Measurements from ENCODE around the gene CCDC33.

CCDC33 gene

DNA sequence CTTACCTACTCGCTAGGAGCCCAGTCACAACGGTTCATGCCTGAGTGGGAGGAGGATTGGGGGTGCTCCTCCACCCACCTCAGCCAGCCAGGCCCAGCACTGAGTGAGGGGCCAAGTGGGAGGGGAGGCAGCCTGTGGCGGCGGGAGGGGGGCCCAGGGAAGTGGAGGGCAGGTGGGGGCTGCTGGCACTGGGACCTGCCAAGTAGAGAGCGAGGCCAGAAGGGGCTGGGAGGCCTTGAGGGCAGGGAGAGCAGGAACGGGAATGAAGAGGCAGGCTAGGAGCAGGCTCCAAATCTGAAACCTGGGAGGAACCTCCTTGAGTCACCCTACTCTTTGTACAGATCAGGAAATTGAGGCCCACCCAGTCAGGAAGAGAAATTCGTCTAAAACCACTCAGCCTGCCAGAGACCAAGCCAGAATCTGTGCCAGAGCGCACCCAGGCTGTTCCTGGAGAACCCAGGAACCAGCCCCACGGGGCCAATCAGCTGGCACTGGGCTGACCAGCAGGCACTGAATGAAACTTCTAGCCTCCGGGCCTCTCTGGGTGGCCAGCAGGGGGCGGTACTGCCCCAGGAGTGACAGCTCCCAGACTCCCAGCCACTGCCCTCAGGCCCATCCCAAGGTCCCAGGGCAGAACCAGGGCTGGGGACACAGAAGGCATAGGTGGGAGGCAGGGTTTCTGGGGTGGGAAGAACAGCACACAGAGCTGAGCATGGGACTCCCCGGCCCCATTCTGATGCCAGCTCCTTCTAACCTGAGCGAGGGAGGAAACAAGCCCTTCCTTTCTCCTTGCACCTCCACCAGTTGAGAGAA is 146.1 kb downstream of the CCDC33 start:
- peak; percentile 99 for DNase-seq (ENCODE audit: low spot score)

DNA sequence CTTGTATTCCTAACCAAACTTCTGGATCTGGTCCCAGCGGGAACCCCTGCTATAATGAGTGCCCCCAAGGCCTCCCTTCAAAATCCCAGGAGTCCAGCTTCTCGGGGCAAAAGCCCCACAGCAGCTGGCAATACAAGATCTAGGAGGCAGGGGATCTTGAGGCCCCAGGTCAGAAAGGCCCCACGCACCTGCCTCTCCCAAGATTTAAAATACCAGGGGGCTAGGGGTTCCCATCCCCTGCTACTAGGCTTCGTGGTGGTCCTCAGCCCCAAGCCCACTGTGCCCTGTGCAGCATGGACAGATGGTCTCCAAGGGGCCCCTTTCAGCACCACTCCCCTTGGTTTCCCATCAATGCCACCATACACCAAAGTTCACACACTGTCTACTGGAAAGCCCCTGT is 147.2 kb downstream of the CCDC33 start:
- no peak for DNase-seq (ENCODE audit: low spot score)

DNA sequence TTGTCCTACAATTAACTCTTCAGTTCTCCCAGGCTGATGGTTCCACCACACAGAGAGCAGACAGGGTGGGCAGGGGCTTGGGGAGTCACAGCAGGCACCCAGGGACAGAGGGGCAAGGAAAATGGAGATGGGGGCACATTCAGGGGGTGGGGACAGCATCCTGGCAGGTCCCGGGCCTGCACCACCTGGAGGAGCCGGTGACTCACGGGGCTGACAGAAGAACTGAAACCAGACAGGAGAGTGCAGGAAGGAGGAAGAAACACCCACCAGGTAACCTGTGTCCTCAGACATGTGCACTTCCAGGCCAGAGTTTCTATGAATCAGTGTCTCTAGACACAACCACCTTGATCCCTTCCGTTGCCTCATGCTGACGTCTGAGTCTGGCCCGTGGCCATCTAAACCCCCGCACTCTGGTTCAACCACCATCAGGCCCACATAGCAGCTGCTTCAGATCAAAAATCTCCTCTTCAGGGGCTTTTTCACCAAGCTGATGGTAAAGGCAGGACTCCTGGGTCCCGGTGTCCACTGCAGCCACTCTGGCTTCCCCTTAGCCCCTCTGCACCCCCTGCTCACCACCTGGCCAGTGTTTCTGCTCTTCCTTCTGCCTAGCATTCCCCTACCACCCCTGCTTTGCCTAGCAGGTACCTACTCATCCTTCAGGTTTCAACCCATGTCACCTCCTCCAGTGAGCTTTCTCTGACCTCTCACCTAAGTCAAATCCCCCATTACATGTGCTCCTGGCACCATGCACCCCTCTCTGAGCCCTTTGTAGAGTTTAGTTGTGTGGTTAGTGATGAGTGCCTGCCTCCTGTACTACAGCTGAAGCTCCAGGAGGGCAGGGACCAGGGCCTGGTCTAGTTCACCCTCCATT is 147.8 kb downstream of the CCDC33 start:
- DNase-seq (ENCODE audit: low spot score), result no peak

DNA sequence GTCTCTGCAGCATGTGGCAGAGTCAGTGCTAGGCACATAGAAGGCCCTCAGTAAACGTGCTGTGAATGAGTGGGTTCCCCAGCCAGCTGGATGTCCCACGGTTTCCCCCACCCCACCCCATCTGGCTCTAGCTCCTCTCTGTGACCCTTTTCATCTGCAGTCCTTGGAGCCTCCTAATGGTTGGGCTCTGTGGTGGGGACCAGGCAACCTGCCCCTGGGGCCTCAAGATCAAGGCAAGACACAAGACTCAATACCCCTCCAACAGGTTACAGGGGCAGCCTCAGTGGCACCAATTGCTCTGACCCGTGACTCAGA is 148.4 kb downstream of the CCDC33 start:
- DNase-seq (ENCODE audit: low spot score), result no peak

DNA sequence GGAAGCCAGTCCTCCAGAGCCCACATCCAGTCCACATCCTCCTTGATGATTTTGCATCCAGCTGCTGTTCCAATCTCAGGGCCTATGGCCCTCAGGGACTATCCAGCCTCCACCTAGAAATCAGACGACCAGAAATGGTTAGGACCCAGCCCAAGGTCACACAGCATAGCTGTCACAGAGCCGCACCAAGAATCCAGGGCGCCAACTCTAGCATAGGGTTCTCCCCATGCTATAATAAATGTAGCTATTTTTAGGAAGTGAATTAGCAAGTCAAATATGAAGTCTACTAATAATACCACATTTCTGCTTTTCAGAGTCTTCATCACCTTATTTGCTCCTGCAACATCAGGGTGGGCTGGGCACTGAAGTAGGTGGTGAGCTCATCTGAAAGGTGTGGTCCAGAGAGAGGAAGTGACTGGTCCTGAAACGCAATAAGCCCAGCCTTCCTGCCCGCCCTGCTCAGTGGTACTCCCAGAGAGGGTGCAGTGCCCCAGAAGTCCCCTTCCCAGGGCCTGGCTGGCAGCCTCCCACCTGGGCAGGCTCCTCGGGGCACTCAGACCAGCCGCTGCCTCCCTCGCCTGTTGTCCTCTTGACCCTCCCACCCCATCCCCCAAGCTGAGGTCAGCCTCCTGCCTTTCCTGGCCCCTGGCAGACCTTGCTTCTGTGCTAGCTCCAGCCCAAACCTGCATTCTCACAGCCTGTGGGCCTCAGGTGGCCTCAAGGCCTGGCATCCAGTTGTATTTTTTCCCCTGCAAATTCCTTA is 148.9 kb downstream of the CCDC33 start:
- no peak for DNase-seq (ENCODE audit: low spot score)

DNA sequence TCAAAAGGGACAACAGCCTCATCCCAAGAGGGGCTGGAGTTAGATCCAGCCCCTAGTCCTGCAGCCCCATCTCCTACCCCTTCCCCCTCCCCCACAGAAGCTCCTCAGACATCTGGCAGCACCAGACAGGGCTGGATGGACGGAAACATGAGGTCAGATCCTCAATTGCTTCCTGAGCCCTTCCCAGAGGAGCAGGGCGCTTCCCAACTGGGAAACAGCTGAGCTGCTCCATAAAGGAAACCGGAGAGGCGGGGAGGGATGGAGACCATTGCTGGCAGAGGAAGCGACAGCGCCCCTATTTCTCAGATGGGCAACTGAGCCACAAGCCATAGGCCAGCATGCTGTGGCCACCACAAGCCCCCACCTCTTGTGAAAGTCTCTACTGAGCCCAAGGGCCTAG is 149.6 kb downstream of the CCDC33 start:
- no peak for DNase-seq (ENCODE audit: low spot score)

All from HuH-7 (cell line).